ENCODE data around the gene GGA2. TPM values are rescaled to one million over a fixed set of nuclear protein-coding genes. Genes with fewer than 3 reads are reported as not detected.
"Not testable (repeated sequence)": the region's sequence is repeated elsewhere in the genome, so short reads cannot be mapped to it uniquely, and the experiment has no call there.

The GGA2 gene
- total and polyA plus RNA-seq, 2 donors, result 42.4 to 59.0 TPM

GRCh38 chr16:23491490-23492391 lies 18.6 kb downstream of the GGA2 start:
- Histone ChIP-seq H3K36me3 (ENCODE audit: control insufficient read depth in 2 of 2, insufficient read depth in 2 of 2, low read length in 1 of 2) (peaks cover 75 to 76% of the 10 kb centered on the region in 2 donors), H3K27ac (ENCODE audit: low read depth in 1 of 2, low read length in 1 of 2) (peak overlapping the region; percentile 23 to 64), H3K27me3 (ENCODE audit: control insufficient read depth in 2 of 2, insufficient read depth in 1 of 2, low read length in 1 of 2) (no peaks in the 10 kb centered on the region), H3K9me3 (ENCODE audit: control insufficient read depth in 2 of 2, insufficient read depth in 1 of 2, low read length in 1 of 2) (no peaks in the 10 kb centered on the region), H3K4me1 (ENCODE audit: control insufficient read depth in 2 of 2, insufficient read depth in 2 of 2, low read length in 2 of 2) (peaks cover 0 to 4% of the 10 kb centered on the region in 2 donors), H3K4me3 (ENCODE audit: low read length in 2 of 2) (no peak overlapping the region)
- no peak for DNase-seq (ENCODE audit: low read depth in 6 of 9, low spot score in 9 of 9)
- WGBS, result 94% methylated on average over 14 of the region's 14 CpGs

GRCh38 chr16:23486480-23486879 lies 23.8 kb downstream of the GGA2 start:
- H3K4me3 ChIP-seq (ENCODE audit: low read length in 2 of 2), result no peak overlapping the region
- WGBS, result 98% methylated on average over 5 of the region's 5 CpGs
- H3K27ac ChIP-seq (ENCODE audit: low read depth in 1 of 2, low read length in 1 of 2), result no peak overlapping the region
- no peak for DNase-seq (ENCODE audit: low read depth in 6 of 9, low spot score in 9 of 9)
- no peaks in the 10 kb centered on the region for H3K27me3 ChIP-seq (ENCODE audit: control insufficient read depth in 2 of 2, insufficient read depth in 1 of 2, low read length in 1 of 2)
- H3K9me3 ChIP-seq (ENCODE audit: control insufficient read depth in 2 of 2, insufficient read depth in 1 of 2, low read length in 1 of 2), result no peaks in the 10 kb centered on the region
- H3K36me3 ChIP-seq (ENCODE audit: control insufficient read depth in 2 of 2, insufficient read depth in 2 of 2, low read length in 1 of 2), result peaks cover 69 to 74% of the 10 kb centered on the region in 2 donors
- no peaks in the 10 kb centered on the region for H3K4me1 ChIP-seq (ENCODE audit: control insufficient read depth in 2 of 2, insufficient read depth in 2 of 2, low read length in 2 of 2)

DNA sequence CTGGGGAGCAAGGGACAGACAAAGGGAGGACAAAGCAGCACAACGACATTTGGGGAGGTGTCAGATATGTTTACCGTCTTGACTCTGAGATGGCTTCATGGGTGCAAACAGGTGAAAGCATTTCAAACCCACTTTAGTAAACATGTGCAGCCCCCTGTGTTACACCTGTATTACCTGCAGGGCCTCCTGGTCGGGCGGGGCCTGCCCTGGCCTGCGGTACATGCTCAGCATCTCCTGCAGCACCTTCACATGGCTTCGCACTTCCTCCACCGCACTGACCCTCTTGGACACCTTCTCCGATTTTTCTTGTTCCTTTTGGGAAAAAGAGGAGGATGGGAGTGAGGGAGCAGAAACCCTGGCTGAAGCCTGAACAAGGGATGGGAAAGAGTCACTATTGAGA lies 24.5 kb downstream of the GGA2 start:
- WGBS, result 98% methylated on average over 8 of the region's 8 CpGs
- Histone ChIP-seq H3K9me3 (ENCODE audit: control insufficient read depth in 2 of 2, insufficient read depth in 1 of 2, low read length in 1 of 2) (no peaks in the 10 kb centered on the region), H3K4me3 (ENCODE audit: low read length in 2 of 2) (no peak overlapping the region), H3K27ac (ENCODE audit: low read depth in 1 of 2, low read length in 1 of 2) (no peak overlapping the region), H3K36me3 (ENCODE audit: control insufficient read depth in 2 of 2, insufficient read depth in 2 of 2, low read length in 1 of 2) (peaks cover 63 to 77% of the 10 kb centered on the region in 2 donors), H3K4me1 (ENCODE audit: control insufficient read depth in 2 of 2, insufficient read depth in 2 of 2, low read length in 2 of 2) (no peaks in the 10 kb centered on the region), H3K27me3 (ENCODE audit: control insufficient read depth in 2 of 2, insufficient read depth in 1 of 2, low read length in 1 of 2) (no peaks in the 10 kb centered on the region)
- DNase-seq (ENCODE audit: low read depth in 6 of 9, low spot score in 9 of 9), result no peak

DNA sequence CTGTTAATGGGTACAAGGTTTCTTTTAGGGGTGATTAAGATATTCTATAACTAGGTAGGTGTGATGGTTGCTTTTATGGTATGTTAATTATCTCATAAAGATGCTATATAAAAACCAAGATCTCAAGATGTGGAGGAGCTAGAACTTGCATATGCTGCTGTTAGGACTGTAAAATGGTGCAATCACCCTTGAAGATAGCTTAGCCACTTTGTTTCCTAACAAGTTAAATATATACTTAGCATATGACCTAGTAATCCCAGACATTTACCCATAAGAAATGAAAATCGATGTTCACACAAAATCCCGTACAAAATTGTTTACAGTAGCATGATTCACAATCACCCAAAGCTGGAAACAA lies 25.1 kb downstream of the GGA2 start:
- WGBS, result 98% methylated on average over 2 of the region's 2 CpGs
- DNase-seq (ENCODE audit: low read depth in 6 of 9, low spot score in 9 of 9), result no peak
- Histone ChIP-seq H3K36me3 (ENCODE audit: control insufficient read depth in 2 of 2, insufficient read depth in 2 of 2, low read length in 1 of 2) (peaks cover 67 to 79% of the 10 kb centered on the region in 2 donors), H3K4me3 (ENCODE audit: low read length in 2 of 2) (no peak overlapping the region), H3K9me3 (ENCODE audit: control insufficient read depth in 2 of 2, insufficient read depth in 1 of 2, low read length in 1 of 2) (no peaks in the 10 kb centered on the region), H3K4me1 (ENCODE audit: control insufficient read depth in 2 of 2, insufficient read depth in 2 of 2, low read length in 2 of 2) (no peaks in the 10 kb centered on the region), H3K27me3 (ENCODE audit: control insufficient read depth in 2 of 2, insufficient read depth in 1 of 2, low read length in 1 of 2) (no peaks in the 10 kb centered on the region), H3K27ac (ENCODE audit: low read depth in 1 of 2, low read length in 1 of 2) (no peak overlapping the region)

DNA sequence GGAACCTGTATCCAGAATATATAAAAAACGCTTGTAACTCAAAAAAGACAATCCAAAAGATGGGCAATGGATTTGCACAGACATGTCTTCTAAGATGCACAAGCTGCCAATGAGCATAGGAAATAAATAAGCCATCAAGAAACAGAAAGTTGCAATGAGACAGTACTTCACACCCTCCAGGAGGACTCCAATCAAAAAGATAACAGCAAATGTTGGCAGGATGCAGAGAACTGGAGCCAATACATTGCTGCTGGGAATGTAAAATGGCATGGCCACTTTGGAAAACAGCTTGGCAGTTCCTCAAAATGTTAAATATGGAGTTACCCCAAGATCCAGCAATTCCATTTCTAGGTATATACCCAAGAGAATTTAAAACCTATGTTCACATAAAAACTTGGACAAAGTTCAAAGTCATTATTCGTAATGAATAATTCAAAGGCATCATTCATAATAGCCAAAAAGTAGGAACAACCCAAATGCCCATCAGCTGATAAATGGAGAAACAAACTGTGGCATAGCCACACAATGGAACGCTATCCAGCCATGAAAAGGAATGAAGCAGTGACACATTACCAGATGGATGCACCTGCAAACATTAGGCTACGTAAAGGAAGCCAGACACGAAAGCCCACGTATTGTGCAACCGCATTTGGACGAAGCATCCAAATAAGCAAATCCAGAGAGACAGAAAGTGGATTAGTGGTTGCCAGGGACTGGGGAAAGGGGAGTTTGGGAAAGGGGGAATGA lies 25.6 kb downstream of the GGA2 start:
- Histone ChIP-seq H3K27me3 (ENCODE audit: control insufficient read depth in 2 of 2, insufficient read depth in 1 of 2, low read length in 1 of 2) (no peaks in the 10 kb centered on the region), H3K4me1 (ENCODE audit: control insufficient read depth in 2 of 2, insufficient read depth in 2 of 2, low read length in 2 of 2) (no peaks in the 10 kb centered on the region), H3K27ac (ENCODE audit: low read depth in 1 of 2, low read length in 1 of 2) (no peak overlapping the region), H3K9me3 (ENCODE audit: control insufficient read depth in 2 of 2, insufficient read depth in 1 of 2, low read length in 1 of 2) (no peaks in the 10 kb centered on the region), H3K4me3 (ENCODE audit: low read length in 2 of 2) (no peak overlapping the region), H3K36me3 (ENCODE audit: control insufficient read depth in 2 of 2, insufficient read depth in 2 of 2, low read length in 1 of 2) (peaks cover 68 to 79% of the 10 kb centered on the region in 2 donors)
- 94% methylated on average over 8 of the region's 8 CpGs for WGBS
- DNase-seq (ENCODE audit: low read depth in 6 of 9, low spot score in 9 of 9), result no peak

DNA sequence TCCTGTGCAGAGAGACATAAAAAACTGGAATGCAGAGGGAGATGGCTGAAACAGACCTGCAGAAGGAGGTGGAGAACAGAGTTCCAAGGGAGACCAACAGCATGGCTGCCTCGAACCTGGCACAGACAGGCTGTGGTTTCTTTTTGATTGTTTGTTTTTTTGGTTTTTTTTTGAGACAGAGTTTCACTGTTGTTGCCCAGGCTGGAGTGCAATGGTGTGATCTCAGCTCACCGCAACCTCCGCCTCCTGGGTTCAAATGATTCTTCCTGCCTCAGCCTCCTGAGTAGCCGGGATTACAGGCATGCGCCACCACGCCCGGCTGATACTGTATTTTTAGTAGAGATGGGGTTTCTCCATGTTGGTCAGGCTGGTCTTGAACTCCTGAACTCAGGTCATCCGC lies 26.8 kb downstream of the GGA2 start:
- H3K27ac ChIP-seq (ENCODE audit: low read depth in 1 of 2, low read length in 1 of 2); DNase-seq (ENCODE audit: low read depth in 6 of 9, low spot score in 9 of 9); H3K4me1 ChIP-seq (ENCODE audit: control insufficient read depth in 2 of 2, insufficient read depth in 2 of 2, low read length in 2 of 2); H3K9me3 ChIP-seq (ENCODE audit: control insufficient read depth in 2 of 2, insufficient read depth in 1 of 2, low read length in 1 of 2); H3K27me3 ChIP-seq (ENCODE audit: control insufficient read depth in 2 of 2, insufficient read depth in 1 of 2, low read length in 1 of 2); H3K4me3 ChIP-seq (ENCODE audit: low read length in 2 of 2): not testable (repeated sequence)
- WGBS, result 97% methylated on average over 8 of the region's 8 CpGs
- H3K36me3 ChIP-seq (ENCODE audit: control insufficient read depth in 2 of 2, insufficient read depth in 2 of 2, low read length in 1 of 2), result peaks cover 68 to 79% of the 10 kb centered on the region in 2 donors

- H3K36me3 ChIP-seq (ENCODE audit: control insufficient read depth in 2 of 2, insufficient read depth in 2 of 2, low read length in 1 of 2), result peaks cover 67 to 78% of the 10 kb centered on the region in 2 donors
- no peaks in the 10 kb centered on the region for H3K27me3 ChIP-seq (ENCODE audit: control insufficient read depth in 2 of 2, insufficient read depth in 1 of 2, low read length in 1 of 2)
- H3K9me3 ChIP-seq (ENCODE audit: control insufficient read depth in 2 of 2, insufficient read depth in 1 of 2, low read length in 1 of 2), result no peaks in the 10 kb centered on the region
- DNase-seq (ENCODE audit: low read depth in 6 of 9, low spot score in 9 of 9), result no peak
- no peaks in the 10 kb centered on the region for H3K4me1 ChIP-seq (ENCODE audit: control insufficient read depth in 2 of 2, insufficient read depth in 2 of 2, low read length in 2 of 2)
- 96% methylated on average over 14 of the region's 14 CpGs for WGBS
- no peak overlapping the region for H3K27ac ChIP-seq (ENCODE audit: low read depth in 1 of 2, low read length in 1 of 2)
- H3K4me3 ChIP-seq (ENCODE audit: low read length in 2 of 2), result no peak overlapping the region
Measured at GRCh38 chr16:23482778-23483177, 27.5 kb downstream of the GGA2 start.

GRCh38 chr16:23480257-23480656 lies 30.0 kb downstream of the GGA2 start:
- no peaks in the 10 kb centered on the region for H3K9me3 ChIP-seq (ENCODE audit: control insufficient read depth in 2 of 2, insufficient read depth in 1 of 2, low read length in 1 of 2)
- H3K27ac ChIP-seq (ENCODE audit: low read depth in 1 of 2, low read length in 1 of 2), result no peak overlapping the region
- no peak overlapping the region for H3K4me3 ChIP-seq (ENCODE audit: low read length in 2 of 2)
- H3K4me1 ChIP-seq (ENCODE audit: control insufficient read depth in 2 of 2, insufficient read depth in 2 of 2, low read length in 2 of 2), result no peaks in the 10 kb centered on the region
- H3K27me3 ChIP-seq (ENCODE audit: control insufficient read depth in 2 of 2, insufficient read depth in 1 of 2, low read length in 1 of 2), result no peaks in the 10 kb centered on the region
- no peak for DNase-seq (ENCODE audit: low read depth in 6 of 9, low spot score in 9 of 9)
- WGBS, result 98% methylated on average over 4 of the region's 4 CpGs
- peaks cover 61 to 65% of the 10 kb centered on the region in 2 donors for H3K36me3 ChIP-seq (ENCODE audit: control insufficient read depth in 2 of 2, insufficient read depth in 2 of 2, low read length in 1 of 2)

- 98% methylated on average over 3 of the region's 3 CpGs for WGBS
- no peak overlapping the region for H3K27ac ChIP-seq (ENCODE audit: low read depth in 1 of 2, low read length in 1 of 2)
- H3K9me3 ChIP-seq (ENCODE audit: control insufficient read depth in 2 of 2, insufficient read depth in 1 of 2, low read length in 1 of 2), result no peaks in the 10 kb centered on the region
- no peaks in the 10 kb centered on the region for H3K4me1 ChIP-seq (ENCODE audit: control insufficient read depth in 2 of 2, insufficient read depth in 2 of 2, low read length in 2 of 2)
- no peaks in the 10 kb centered on the region for H3K27me3 ChIP-seq (ENCODE audit: control insufficient read depth in 2 of 2, insufficient read depth in 1 of 2, low read length in 1 of 2)
- H3K4me3 ChIP-seq (ENCODE audit: low read length in 2 of 2), result no peak overlapping the region
- no peak for DNase-seq (ENCODE audit: low read depth in 6 of 9, low spot score in 9 of 9)
- peaks cover 62 to 65% of the 10 kb centered on the region in 2 donors for H3K36me3 ChIP-seq (ENCODE audit: control insufficient read depth in 2 of 2, insufficient read depth in 2 of 2, low read length in 1 of 2)
Measured at GRCh38 chr16:23479138-23479537, 31.2 kb downstream of the GGA2 start.
